Fibroblast of villous mesenchyme (primary cell): Measurements from ENCODE around the gene HESX1. TPM values are rescaled to one million over a fixed set of nuclear protein-coding genes. Genes with fewer than 3 reads are reported as not detected.
A peak's percentile ranks its signal among the peaks of the same experiment; 100 is the strongest.

Experiments used
- DNase-seq: peaks from one replicate; pipeline ENCODE4 v3.0.0-alpha.2; 2010; ENCODE audit warnings: low read depth
- H3K4me3 ChIP-seq: 2 replicates; pipeline ENCODE4 v1.5.1; 2011; ENCODE audit warnings: low read depth, mild to moderate bottlenecking, low read length
- CTCF ChIP-seq: IDR thresholded peaks from 2 replicates; pipeline ENCODE4 v1.5.1; 2012; ENCODE audit warnings: low read depth, mild to moderate bottlenecking, low read length; ENCODE audit not compliant: insufficient read depth
- total RNA-seq: library from RNA; depleted of rRNA; stranded (reverse); fragments of >200 nt; gene quantifications from 2 replicates; pipeline ENCODE4 v1.2.3, GENCODE V29; 2012

Gene HESX1
- not detected in 2 replicates for total RNA-seq

GRCh38 chr3:57199895-57200297 is at the start of gene HESX1:
TSS of gene HESX1 (minus strand) at chr3:57199978. CDS start at chr3:57199918, 60 bp downstream.
- no peak within 1 kb of the TSS for H3K4me3 ChIP-seq
- TF ChIP-seq CTCF = no peak
- DNase-seq = no peak

DNA sequence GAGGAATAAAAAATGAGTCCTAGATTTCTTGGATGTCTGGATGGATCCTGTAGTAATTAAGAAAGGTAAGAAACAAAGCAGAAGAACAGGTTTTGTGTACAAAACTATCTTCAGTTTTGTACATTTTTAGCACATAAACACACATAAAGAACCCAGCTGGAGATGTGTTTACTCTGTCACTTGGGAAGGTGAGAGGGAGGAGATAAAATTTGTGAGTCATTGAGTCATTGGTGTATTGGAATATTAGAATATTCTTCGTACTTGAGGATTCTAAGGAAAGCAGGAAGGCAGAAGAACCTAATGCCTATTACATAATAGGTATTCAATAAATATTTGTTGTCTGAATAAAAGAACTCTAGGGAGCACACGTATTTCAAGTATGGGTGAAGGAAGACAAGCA is 45.2 kb upstream of the HESX1 start:
- TF ChIP-seq CTCF = no peak
- DNase-seq = no peak
- no peak overlapping the region for H3K4me3 ChIP-seq

DNA sequence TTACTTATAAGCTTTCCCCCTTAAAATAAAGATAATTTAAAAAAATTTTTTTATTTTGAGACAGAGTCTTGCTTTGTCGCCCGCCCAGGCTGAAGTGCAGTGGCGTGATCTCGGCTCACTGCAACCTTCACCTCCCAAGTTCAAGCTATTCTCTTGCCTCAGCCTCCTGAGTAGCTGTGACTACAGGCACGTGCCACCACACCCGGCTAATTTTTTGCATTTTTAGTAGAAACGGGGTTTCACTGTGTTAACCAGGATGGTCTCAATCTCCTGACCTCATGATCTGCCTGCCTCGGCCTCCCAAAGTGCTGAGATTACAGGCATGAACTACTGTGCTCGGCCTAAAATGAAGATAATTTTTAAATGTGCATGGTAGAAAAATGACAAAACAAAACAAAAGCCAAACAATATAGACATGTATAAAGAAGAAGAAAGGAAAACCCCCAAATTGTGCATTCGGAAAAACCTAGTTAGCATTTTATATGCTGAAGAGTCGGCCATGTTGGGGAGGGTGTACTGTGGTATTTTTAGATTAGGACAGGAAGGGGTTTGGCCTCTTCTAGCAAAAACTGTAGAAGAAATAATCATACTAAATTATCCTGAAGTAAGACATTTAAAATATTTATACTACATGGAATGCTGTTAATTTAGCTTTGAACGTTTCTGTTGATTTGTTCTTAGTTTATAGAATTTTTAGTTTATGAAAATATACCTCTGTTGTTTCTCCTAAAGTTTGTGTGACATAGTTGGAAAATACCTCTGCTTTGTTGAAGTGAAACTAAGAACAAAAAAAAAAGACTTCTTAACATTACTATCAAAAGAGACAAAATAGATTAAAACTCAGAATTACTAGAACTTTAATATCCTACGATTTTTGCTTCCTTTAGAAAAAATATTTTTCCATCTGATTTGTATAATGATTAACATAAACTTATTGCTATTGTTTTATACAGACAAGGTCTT is 35.1 kb upstream of the HESX1 start:
- no peak for DNase-seq
- no peak overlapping the region for H3K4me3 ChIP-seq
- no peak for TF ChIP-seq CTCF

DNA sequence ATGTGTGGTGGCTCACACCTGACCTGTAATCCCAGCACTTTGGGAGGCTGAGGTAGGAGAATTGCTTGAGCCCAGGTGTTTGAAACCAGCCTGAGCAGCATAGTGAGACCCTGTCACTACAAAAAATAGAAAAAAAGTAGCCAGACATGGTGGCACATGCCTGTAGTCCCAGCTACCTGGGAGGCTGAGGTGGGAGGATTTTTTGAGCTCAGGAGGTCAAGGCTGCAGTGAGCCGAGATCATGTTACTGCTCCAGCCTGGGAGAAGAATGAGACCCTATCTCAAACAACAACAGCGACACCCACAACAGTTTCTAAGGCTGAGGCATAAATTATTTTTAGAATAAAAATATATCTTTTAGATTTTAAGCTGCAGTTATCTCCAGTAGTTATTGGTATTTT is 34.0 kb upstream of the HESX1 start:
- TF ChIP-seq CTCF = no peak
- no peak for DNase-seq
- H3K4me3 ChIP-seq = no peak overlapping the region

- no peak for TF ChIP-seq CTCF
- no peak for DNase-seq
- no peak overlapping the region for H3K4me3 ChIP-seq
These were observed 30.2 kb upstream of the HESX1 start for GRCh38 chr3:57230006-57230405.

GRCh38 chr3:57227930-57228751 is 28.4 kb upstream of the HESX1 start:
- DNase-seq = peak; percentile 74
- no peak for TF ChIP-seq CTCF
- peak overlapping the region; percentile 85 for H3K4me3 ChIP-seq
